RKO (cell line): Measurements from ENCODE around the gene SLC34A1.

ENCODE experiments used
- DNase-seq: peaks from one replicate; pipeline ENCODE4 v3.0.0-alpha.2; 2016; ENCODE audit warnings: low spot score

Gene SLC34A1

DNA sequence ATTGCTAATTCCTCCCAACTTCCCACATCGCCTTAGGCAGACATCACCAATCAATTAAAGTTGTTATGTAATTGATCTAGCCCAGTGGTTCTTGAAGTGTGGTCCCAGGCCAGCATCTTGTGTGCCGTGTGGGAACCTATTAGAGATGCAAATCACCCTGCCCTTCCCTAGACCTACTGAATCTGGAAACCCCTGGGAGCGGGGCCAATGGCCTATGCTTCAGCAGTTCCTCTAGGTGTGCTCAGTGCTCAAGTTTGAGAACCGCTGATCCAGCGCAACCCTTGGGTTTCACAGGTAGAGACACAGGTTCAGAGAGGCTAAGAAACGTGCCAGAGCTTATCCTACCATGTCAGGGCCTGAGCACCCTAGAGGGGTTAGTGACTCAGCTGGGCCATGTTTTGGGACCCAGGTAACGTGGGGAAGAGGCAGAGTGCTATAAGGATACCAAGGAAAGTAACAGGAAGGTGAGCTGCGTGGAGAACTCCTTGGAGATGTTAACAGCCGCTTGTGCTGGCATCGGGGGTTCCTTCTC is 4.4 kb downstream of the SLC34A1 start:
- no peak for DNase-seq

- peak; percentile 53 for DNase-seq
These were observed 5.3 kb downstream of the SLC34A1 start for GRCh38 chr5:177389241-177390169.

- DNase-seq: peak; percentile 88
These were observed 6.4 kb downstream of the SLC34A1 start for GRCh38 chr5:177390363-177391300.

DNA sequence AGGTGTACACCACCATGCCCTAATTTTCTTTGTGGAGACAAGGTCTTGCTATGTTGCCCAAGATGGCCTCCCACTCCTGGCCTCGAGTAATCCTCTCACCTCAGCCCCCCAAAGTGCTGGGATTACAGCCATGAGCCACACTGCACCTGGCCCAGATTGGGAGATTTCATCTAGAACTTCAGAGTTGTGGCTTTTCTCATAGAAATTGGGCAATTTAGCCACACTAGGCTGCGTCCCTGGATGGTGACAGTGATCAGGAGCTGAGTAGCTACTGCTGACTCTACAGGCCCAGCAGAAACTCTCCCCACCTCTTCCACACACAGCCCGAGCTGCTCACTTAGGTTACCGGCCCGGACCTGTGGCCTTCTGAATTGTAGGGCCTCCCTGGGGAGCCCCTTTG is 8.5 kb downstream of the SLC34A1 start:
- no peak for DNase-seq

DNA sequence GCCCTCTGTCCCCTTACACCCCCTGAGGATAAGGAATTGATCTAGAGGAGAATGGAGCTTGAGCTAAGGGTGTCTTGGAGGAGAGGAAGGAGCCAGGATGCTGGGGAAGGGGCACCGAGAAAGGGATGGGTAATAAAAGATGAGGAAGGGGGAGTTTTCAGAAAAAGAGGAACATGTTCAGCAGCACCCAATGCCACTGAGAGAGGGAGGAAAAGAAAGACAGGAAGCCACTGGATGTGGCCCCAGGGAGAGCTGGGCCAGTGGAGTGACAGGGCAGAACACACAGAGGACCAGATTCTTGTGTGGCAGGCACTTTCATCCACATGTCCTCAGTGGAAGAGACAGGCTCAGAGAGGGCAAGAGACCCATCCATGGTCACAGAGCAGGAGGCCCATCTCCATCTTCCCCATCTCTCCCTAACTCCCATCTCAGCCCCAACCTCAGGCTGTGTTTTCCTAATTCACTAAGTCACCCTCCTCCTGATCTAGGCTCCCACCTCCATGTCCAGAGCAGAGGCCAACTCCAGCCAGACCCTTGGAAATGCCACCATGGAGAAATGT is 9.1 kb downstream of the SLC34A1 start:
- DNase-seq: no peak

DNA sequence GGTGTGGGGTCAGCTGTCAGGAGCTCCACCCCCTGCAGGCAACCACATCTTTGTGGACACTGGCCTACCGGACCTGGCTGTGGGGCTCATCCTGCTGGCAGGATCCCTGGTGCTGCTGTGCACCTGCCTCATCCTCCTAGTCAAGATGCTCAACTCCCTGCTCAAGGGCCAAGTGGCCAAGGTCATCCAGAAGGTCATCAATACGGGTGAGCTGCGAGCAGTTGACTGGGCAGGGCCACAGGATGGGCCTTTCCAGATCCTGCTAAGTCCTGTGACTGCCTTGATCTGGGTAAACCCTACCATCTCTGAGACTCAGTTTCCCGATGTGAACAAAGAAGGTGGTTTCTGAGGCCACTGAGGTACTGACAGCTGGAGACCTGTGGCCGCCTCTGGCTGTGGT is 9.8 kb downstream of the SLC34A1 start:
- DNase-seq: no peak

DNA sequence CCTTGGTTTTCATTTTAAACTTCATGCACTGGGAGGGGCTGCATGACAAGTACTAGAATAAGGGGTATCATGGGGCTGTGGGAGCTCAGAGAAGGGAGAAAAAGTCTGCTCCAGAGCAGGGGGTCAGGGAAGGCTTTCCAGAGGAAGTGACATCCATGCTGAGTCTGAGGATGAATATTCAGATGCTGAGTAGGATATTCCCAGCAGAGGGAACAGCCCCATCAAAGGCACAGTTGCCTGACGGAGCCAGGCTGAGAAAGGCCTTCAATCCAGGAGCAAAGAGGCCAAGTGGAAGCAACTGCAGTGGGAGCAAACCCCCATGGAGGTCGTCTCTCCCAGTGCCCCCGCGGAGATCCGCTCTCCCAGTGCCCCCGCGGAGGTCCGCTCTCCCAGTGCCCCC is 11.8 kb downstream of the SLC34A1 start:
- no peak for DNase-seq

GRCh38 chr5:177396807-177397206 is 12.6 kb downstream of the SLC34A1 start:
- no peak for DNase-seq

GRCh38 chr5:177397875-177398390 is 13.7 kb downstream of the SLC34A1 start:
- no peak for DNase-seq

- no peak for DNase-seq
These were observed 16.0 kb downstream of the SLC34A1 start, which contains the start of gene PFN3 for GRCh38 chr5:177399997-177400868. Gene PFN3 (minus strand): TSS chr5:177400661. CDS start chr5:177400576, 85 bp downstream.

DNA sequence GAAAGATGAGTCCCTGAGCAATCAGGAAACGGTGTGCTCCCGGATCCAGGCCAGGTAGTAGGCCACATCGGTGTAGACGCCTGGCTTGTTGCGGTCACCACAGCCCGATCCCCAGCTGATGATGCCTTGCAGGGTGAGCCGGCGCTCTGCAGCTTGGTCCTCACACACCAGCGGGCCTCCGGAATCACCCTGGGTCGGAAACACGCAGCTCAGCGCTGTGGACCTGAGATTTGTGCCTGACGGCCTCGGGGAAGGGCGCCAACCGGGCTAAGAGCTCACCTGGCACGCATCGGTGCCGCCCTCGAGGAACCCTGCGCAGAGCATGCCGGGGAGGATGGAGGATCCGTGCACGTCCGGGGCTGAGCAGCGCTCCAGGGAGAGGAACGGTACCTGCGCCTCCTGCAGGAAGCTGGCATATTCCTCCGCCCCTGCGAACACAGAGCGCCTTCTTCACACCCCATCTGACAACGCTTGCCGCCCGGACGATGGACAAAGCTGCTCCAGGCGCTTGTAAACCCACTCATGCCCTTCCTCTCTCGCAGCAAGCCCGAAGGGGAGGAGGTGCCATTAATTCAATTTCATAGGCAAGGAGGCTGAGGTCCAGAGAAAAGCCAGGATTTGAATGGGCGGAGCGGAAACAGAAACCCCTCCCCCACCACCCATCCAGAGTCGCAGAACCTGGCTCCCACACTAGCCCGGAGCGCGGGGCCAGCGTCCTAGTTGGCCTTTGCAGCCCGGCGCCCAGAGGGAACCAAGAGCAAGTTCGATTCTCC is 18.2 kb downstream of the SLC34A1 start:
- peak; percentile 64 for DNase-seq

GRCh38 chr5:177403102-177403791 is 19.0 kb downstream of the SLC34A1 start:
- DNase-seq: peak; percentile 68

DNA sequence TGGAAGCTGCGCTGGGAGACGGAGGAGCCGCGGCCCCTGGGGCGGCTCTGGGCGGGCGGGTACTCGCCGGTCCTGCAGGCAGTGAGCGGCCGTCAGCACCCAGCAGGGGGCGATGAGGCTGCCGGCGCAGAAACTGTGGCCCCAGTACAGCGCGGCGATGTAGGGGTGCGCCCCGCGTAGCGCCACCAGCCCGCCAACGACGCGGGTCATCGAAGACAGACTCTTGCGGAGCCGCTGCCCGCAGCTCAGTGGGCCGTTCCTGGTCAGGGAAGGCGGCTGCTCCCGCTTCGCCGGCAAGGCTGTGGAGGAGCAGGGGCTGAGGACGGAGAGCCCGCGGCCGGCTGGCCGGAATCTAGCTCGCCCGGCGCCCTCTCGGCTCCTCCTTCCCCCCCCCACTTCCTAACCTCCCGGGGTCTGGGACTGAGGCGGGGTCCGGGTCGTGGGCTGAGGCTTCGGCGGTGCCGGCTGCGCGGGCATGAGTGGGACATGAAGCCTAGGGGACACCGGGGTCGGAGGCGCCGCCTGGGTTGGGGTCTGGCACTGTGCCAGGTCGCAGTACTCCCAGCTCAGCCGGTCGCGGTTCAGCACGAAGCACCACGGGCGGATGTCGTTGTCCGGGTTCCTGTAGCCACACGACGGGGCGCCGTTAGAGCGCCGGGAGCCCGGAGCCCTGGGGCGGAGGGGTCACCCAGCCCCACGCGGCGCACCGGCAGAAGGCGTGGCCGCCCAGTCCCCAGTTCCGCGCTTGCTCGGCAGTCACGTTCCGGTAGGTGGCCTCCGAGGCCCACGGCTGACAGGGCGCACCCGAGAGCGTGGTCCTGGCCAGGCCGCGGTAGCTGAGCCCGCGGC is 19.8 kb downstream of the SLC34A1 start:
- DNase-seq: peak; percentile 86

GRCh38 chr5:177404641-177405179 is 20.5 kb downstream of the SLC34A1 start:
- DNase-seq: no peak

GRCh38 chr5:177405312-177405711 is 21.1 kb downstream of the SLC34A1 start:
- DNase-seq: no peak

DNA sequence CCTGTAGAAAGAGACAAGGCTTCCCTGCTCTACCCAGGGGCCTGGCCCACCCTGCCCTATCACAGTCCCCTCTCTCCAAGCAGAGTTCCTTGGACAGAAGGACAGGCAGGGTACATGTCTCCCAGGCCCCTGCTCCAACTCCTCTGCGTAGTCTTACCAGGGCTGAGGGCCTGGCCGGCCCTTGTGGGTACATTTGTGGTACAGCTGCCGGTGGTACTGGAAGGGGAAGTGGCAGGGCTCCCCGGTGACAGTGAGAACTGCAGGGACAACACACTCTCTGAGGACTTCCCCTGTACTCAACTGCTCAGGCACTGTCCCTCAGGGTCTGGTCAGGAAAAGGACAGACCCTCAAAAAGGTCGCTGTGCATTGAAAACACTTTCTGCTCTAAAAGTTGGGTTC is 21.6 kb downstream of the SLC34A1 start:
- no peak for DNase-seq

DNA sequence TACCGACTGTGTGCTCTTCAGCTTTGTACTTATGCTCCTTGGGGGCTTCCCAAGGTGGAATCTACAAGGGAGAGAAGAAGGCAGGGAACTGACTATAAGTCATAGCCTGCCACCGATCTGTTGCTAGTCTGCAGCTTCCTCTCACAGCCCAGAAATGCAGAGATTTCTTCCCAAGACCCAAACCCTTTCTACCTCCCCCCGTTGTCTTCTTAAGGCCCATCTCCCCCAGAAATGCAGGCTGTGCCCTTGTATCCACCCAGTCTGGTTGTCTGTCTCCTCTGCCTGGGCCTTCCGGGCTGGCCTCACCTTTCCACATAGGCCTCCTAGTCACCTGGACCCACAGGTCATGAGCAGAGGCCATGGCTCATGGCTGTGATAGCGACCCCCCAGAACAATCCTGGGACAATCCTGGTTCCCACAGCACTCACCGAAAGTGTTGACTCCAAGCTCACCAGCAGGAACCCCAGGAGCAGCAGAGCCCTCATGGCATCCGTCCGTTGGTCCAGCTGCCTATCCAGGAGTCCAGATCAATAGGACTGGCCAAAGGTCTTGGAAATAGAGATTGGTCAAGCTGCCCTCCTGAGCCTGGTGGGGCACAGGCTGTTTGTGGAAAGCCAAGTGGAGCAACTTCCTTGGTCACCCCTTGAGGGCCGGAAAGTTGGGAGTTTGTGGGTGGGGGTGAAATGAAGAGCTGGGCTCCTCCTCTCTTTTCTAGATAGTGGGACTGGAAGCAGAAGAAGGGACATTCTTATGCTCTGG is 25.0 kb downstream of the SLC34A1 start, which contains the start of gene F12:
F12 (minus strand) TSS at position 522 of the 759 bp plus-strand sequence; CDS start at position 485, 37 bp downstream.
- no peak for DNase-seq
